ENCODE results near the gene NSMCE1. TPM values are rescaled to one million over a fixed set of nuclear protein-coding genes. Genes with fewer than 3 reads are reported as not detected.

The NSMCE1 gene
- total RNA-seq, 1 experiment from 2014 or later, result 37.0 TPM

GRCh38 chr16:27232901-27233625 lies 35.5 kb downstream of the NSMCE1 start:
- Histone ChIP-seq H3K4me3 (ENCODE audit: low read depth, low read length) (no peak overlapping the region), H3K36me3 (ENCODE audit: control insufficient read depth, insufficient read depth, low read length) (peaks cover 1% of the 10 kb centered on the region; the same call in 1 of the 2 replicates), H3K27me3 (replicated peaks; ENCODE audit: control insufficient read depth, insufficient read depth, low read length) (no peaks in the 10 kb centered on the region), H3K4me1 (no peaks in the 10 kb centered on the region), H3K9me3 (no peaks in the 10 kb centered on the region)
- intact Hi-C loops (cut with micrococcal nuclease; ENCODE audit: unreplicated experiment), result loop anchor here (10.0 kb wide), 1 partner anchor 82 kb away; the partner anchor contains the start of gene IL4R
- Mint-ChIP-seq H3K27me3 (ENCODE audit: insufficient read depth, unreplicated experiment) (no peaks in the 10 kb centered on the region), H3K36me3 (ENCODE audit: insufficient read depth, unreplicated experiment) (no peaks in the 10 kb centered on the region), H3K4me3 (ENCODE audit: unreplicated experiment) (no peak overlapping the region), H3K27ac (ENCODE audit: unreplicated experiment) (no peak overlapping the region), H3K4me1 (ENCODE audit: low read depth, unreplicated experiment) (peaks cover 6% of the 10 kb centered on the region), H3K9me3 (ENCODE audit: unreplicated experiment) (no peaks in the 10 kb centered on the region)
- CTCF ChIA-PET, result no interaction called here
- DNase-seq, result no peak
- TF ChIP-seq, protein P1, sequence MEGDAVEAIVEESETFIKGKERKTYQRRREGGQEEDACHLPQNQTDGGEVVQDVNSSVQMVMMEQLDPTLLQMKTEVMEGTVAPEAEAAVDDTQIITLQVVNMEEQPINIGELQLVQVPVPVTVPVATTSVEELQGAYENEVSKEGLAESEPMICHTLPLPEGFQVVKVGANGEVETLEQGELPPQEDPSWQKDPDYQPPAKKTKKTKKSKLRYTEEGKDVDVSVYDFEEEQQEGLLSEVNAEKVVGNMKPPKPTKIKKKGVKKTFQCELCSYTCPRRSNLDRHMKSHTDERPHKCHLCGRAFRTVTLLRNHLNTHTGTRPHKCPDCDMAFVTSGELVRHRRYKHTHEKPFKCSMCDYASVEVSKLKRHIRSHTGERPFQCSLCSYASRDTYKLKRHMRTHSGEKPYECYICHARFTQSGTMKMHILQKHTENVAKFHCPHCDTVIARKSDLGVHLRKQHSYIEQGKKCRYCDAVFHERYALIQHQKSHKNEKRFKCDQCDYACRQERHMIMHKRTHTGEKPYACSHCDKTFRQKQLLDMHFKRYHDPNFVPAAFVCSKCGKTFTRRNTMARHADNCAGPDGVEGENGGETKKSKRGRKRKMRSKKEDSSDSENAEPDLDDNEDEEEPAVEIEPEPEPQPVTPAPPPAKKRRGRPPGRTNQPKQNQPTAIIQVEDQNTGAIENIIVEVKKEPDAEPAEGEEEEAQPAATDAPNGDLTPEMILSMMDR (IDR thresholded peaks at IDR 0.05; ENCODE audit: insufficient read depth in 1 of 2, low read depth in 1 of 2, low read length in 1 of 2, severe bottlenecking in 1 of 2, unreplicated experiment in 1 of 2), result no peak
- POLR2A ChIA-PET, result no interaction called here
- no TSS peak for BruUV-seq (replicated peaks)

DNA sequence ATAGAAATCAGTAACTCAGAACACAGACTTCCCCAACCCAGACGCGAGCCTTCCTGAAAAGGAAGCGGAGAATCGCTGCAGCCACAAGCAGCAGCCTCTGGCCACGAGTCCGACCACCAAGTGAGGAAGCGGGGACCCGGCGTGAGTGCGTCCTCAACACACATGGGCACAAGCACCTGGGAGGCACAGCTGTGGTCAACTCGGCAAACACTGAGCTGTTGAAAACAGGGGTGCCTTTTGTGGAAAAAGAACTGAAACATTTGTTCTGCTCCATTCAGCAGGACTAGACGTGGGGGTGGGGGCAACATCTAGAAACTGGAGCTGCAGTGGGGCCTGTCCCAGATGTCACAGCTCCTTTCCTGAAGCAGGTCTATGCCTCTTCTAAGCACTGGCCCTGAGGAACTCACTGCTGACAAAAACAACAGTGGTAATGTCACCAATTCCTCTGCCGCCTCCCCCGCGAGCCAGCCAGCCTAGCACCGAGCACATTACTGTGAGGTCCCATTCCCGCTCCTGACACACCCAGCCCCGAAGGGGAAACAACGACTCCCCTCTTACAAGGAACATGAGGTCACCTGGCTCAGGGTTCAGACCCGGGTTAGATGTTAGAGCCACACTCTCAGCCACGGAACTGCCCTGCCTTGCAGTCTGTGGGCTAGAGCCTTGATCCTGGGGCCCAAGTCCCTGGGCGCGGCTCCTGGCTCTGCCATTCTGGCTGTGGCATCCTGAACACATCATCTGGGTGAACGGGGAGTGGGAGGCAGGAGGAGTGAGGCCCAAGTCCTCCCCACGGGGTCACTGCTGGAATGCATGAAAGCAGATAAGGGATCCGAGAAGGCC lies 36.3 kb downstream of the NSMCE1 start:
- peaks cover 1% of the 10 kb centered on the region; the same call in 1 of the 2 replicates for H3K36me3 ChIP-seq (ENCODE audit: control insufficient read depth, insufficient read depth, low read length)
- TF ChIP-seq, protein P1 (IDR thresholded peaks at IDR 0.05; ENCODE audit: insufficient read depth in 1 of 2, low read depth in 1 of 2, low read length in 1 of 2, severe bottlenecking in 1 of 2, unreplicated experiment in 1 of 2), result no peak
- no peaks in the 10 kb centered on the region for H3K4me1 Mint-ChIP-seq (ENCODE audit: low read depth, unreplicated experiment)
- no peaks in the 10 kb centered on the region for H3K9me3 Mint-ChIP-seq (ENCODE audit: unreplicated experiment)
- H3K9me3 ChIP-seq, result no peaks in the 10 kb centered on the region
- no peaks in the 10 kb centered on the region for H3K36me3 Mint-ChIP-seq (ENCODE audit: insufficient read depth, unreplicated experiment)
- no peaks in the 10 kb centered on the region for H3K27me3 ChIP-seq (replicated peaks; ENCODE audit: control insufficient read depth, insufficient read depth, low read length)
- H3K27me3 Mint-ChIP-seq (ENCODE audit: insufficient read depth, unreplicated experiment), result no peaks in the 10 kb centered on the region
- CTCF ChIA-PET, result no interaction called here
- DNase-seq, result no peak
- BruUV-seq (replicated peaks), result no TSS peak
- H3K4me1 ChIP-seq, result no peaks in the 10 kb centered on the region
- H3K27ac Mint-ChIP-seq (ENCODE audit: unreplicated experiment), result no peak overlapping the region
- no peak overlapping the region for H3K4me3 ChIP-seq (ENCODE audit: low read depth, low read length)
- intact Hi-C loops (cut with micrococcal nuclease; ENCODE audit: unreplicated experiment), result loop anchor here (10.0 kb wide), 1 partner anchor 83 kb away; the partner anchor contains the start of gene IL4R
- POLR2A ChIA-PET, result no interaction called here
- H3K4me3 Mint-ChIP-seq (ENCODE audit: unreplicated experiment), result no peak overlapping the region

- TF ChIP-seq, protein P1 (IDR thresholded peaks at IDR 0.05; ENCODE audit: insufficient read depth in 1 of 2, low read depth in 1 of 2, low read length in 1 of 2, severe bottlenecking in 1 of 2, unreplicated experiment in 1 of 2), result no peak
- no TSS peak for BruUV-seq (replicated peaks)
- no peaks in the 10 kb centered on the region for H3K36me3 Mint-ChIP-seq (ENCODE audit: insufficient read depth, unreplicated experiment)
These were observed 36.9 kb downstream of the NSMCE1 start for GRCh38 chr16:27231692-27232060.

More at GRCh38 chr16:27231692-27232060, 36.9 kb downstream of the NSMCE1 start:
- no peak overlapping the region for H3K27ac Mint-ChIP-seq (ENCODE audit: unreplicated experiment)
- H3K9me3 Mint-ChIP-seq (ENCODE audit: unreplicated experiment), result no peaks in the 10 kb centered on the region
- intact Hi-C loops (cut with micrococcal nuclease; ENCODE audit: unreplicated experiment), result loop anchor here (10.0 kb wide), 1 partner anchor 83 kb away; the partner anchor contains the start of gene IL4R
- Histone ChIP-seq H3K36me3 (ENCODE audit: control insufficient read depth, insufficient read depth, low read length) (peaks cover 1% of the 10 kb centered on the region; the same call in 1 of the 2 replicates), H3K9me3 (no peaks in the 10 kb centered on the region), H3K4me3 (ENCODE audit: low read depth, low read length) (no peak overlapping the region), H3K27me3 (replicated peaks; ENCODE audit: control insufficient read depth, insufficient read depth, low read length) (no peaks in the 10 kb centered on the region), H3K4me1 (no peaks in the 10 kb centered on the region)
- no peak overlapping the region for H3K4me3 Mint-ChIP-seq (ENCODE audit: unreplicated experiment)
- no peaks in the 10 kb centered on the region for H3K27me3 Mint-ChIP-seq (ENCODE audit: insufficient read depth, unreplicated experiment)
- ChIA-PET POLR2A (no interaction called here), CTCF (no interaction called here)
- no peak for DNase-seq
- H3K4me1 Mint-ChIP-seq (ENCODE audit: low read depth, unreplicated experiment), result no peaks in the 10 kb centered on the region

All from Caco-2 (cell line).